22Rv1 (cell line): ENCODE results near the gene C1orf21.
A peak's percentile ranks its signal among the peaks of the same experiment; 100 is the strongest.

Source experiments
- H3K27ac ChIP-seq: fragments of 450-650 bp; 2 replicates; pipeline ENCODE4 v1.5.1; 2017
- ZFX ChIP-seq: fragments of 450-650 bp; IDR thresholded peaks from 2 replicates; pipeline ENCODE4 v1.6.1; 2017; ENCODE audit warnings: antibody characterized with exemption, borderline replicate concordance
- TF ChIP-seq, protein P1 (sequence below): fragments of 450-650 bp; IDR thresholded peaks from 2 replicates; pipeline ENCODE4 v1.5.1; 2017; ENCODE audit warnings: mild to moderate bottlenecking

C1orf21 gene

GRCh38 chr1:184588701-184589100 lies 201.9 kb downstream of the C1orf21 start:
- TF ChIP-seq ZFX = no peak
- TF ChIP-seq, protein P1, sequence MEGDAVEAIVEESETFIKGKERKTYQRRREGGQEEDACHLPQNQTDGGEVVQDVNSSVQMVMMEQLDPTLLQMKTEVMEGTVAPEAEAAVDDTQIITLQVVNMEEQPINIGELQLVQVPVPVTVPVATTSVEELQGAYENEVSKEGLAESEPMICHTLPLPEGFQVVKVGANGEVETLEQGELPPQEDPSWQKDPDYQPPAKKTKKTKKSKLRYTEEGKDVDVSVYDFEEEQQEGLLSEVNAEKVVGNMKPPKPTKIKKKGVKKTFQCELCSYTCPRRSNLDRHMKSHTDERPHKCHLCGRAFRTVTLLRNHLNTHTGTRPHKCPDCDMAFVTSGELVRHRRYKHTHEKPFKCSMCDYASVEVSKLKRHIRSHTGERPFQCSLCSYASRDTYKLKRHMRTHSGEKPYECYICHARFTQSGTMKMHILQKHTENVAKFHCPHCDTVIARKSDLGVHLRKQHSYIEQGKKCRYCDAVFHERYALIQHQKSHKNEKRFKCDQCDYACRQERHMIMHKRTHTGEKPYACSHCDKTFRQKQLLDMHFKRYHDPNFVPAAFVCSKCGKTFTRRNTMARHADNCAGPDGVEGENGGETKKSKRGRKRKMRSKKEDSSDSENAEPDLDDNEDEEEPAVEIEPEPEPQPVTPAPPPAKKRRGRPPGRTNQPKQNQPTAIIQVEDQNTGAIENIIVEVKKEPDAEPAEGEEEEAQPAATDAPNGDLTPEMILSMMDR = no peak
- H3K27ac ChIP-seq = peak overlapping the region; percentile 84

DNA sequence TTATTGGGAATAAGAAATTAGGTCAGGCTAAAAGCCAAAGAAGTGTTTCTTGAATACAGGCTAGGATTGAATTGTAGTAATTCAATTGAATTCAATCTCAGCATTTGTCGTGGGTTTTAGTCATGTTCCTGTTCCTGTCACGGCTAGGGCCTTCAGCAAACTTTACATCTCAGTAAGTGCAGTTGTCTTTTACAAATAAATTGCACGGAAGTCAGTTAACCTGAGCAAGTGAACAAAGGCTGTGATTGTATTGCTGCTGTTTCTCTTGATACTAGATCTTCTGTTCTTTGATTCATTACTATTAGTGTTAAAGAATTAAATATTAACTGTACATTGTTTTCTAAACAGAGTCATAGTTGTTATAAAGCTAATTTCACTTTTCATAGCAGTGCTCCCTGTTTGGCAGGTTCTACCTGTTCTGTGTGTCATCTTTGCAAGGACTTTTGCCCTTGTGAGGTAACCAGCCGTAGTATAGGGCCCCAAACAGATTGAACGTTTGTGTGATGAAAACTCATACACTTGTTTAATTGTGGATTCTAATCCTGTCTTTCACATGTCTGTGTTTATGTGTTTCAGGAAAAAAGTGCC lies 203.4 kb downstream of the C1orf21 start:
- TF ChIP-seq ZFX = no peak
- TF ChIP-seq, protein P1 = no peak
- peak overlapping the region; percentile 84 for H3K27ac ChIP-seq

DNA sequence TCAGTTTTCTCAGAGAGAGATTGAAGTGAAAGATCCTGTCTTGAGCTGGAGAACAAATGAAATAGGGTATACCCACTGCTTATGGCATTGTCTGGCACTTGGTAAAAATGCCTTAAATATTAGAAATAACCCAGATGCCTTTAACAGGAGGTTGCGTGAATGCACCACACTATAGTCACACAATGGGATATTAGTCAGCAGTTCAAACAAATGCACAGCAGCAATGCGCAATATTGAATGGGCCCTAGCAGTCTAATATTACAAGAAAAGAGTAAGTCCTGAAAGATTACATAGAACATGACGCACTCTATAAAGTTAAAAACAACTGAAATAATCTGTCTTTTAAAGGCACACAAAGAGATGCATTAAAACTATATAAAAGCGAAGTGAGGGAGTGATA lies 206.8 kb downstream of the C1orf21 start:
- TF ChIP-seq ZFX = no peak
- TF ChIP-seq, protein P1 = no peak

GRCh38 chr1:184595596-184595995 lies 208.8 kb downstream of the C1orf21 start:
- TF ChIP-seq, protein P1 = no peak
- no peak for TF ChIP-seq ZFX
- H3K27ac ChIP-seq = no peak overlapping the region

More for the DNA sequence above, 206.8 kb downstream of the C1orf21 start:
- no peak overlapping the region for H3K27ac ChIP-seq

DNA sequence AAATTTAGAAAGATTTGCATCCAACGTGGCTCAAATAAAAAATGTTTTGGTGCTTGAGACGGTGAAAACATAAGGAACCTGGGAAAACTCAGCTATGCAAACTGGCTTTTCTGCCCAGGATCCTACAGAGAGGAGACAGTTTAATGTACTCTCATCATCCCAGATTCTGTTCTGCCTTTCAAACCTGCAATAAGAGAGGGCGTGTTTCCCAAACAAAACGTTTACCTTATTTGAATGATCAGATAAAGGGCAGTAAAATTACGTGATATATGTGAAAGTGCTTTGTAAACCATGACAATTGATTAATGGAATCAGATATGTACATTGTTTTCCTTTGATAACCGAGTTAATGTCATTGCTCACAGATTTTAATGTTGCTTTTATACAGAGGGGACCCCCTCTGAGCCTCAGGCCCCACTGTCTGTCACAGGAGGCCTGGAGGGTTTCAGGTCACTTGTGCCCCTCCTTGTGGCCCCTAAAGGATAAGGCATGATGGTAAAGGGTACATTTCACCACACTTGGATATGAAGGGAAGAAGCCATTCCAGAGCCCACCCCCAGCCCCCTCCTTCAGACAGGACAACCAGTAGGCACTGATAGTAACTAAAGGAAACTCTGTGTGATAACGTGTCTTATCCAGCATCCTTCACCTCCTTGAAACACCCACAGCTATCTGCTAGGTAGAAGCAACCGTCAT lies 210.3 kb downstream of the C1orf21 start:
- TF ChIP-seq ZFX = no peak
- TF ChIP-seq, protein P1 = no peak
- H3K27ac ChIP-seq = no peak overlapping the region

DNA sequence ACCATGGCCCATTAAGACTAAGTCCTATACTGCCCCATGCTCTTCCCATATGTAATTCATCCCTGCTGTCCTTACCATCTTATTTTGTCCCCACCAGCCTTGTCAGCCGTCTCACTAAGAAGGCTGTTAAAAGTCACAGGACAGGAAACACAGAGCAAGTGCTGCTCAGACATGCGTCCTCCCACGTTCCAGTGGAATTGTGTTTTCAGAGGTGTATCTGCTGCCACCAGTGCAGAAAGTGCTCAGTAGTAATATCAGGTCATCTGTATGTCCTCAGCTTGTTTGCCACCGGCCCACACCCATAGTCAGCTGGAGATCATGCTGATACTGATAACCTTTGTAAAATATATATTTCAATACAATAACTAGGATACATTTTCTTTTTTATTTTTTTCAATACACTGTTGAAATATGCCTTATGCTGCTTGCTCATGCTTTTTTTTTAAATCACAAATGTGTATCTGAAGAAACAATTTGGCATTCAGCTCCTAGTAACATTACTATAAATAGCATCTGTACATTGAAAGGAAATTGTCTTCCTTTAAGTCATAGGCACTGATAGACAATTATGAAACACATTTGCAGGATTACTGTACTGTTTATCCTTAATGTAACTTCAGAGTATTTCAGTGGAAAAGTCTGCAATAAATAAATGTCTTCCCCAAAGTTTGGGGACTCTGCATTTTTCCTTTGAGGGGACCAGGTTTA lies 211.0 kb downstream of the C1orf21 start:
- no peak overlapping the region for H3K27ac ChIP-seq
- TF ChIP-seq ZFX = no peak
- TF ChIP-seq, protein P1 = no peak
